Dermis blood vessel endothelial cell (primary cell): ENCODE results near the gene BEST1. TPM values are rescaled to one million over a fixed set of nuclear protein-coding genes. Genes with fewer than 3 reads are reported as not detected.

Experiments used
- total RNA-seq: library from RNA; depleted of rRNA; stranded (reverse); fragments of >200 nt; gene quantifications from 2 replicates; pipeline ENCODE4 v1.2.3, GENCODE V29; 2014

BEST1 gene
- total RNA-seq, 1 donor from 2014 or later: not detected

Other genes starting within 250 kb of the BEST1 start
- 0.17 and 0.28 TPM in 2 replicates for gene MYRF, start 197.7 kb upstream of the BEST1 start, total RNA-seq
- gene TMEM258, start 157.8 kb upstream of the BEST1 start, total RNA-seq: 27.9 and 41.0 TPM in 2 replicates
- gene FEN1, start 157.4 kb upstream of the BEST1 start, total RNA-seq: 27.4 and 48.5 TPM in 2 replicates
- 34.9 and 73.6 TPM in 2 replicates for gene FADS1, start 133.3 kb upstream of the BEST1 start, total RNA-seq
- gene FADS2, start 122.1 kb upstream of the BEST1 start, total RNA-seq: 75.9 and 253 TPM in 2 replicates
- gene FADS3, start 58.8 kb upstream of the BEST1 start, total RNA-seq: 128 and 242 TPM in 2 replicates
- 9.0 and 9.9 TPM in 2 replicates for gene RAB3IL1, start 32.8 kb upstream of the BEST1 start, total RNA-seq
- gene FTH1, start 17.3 kb downstream of the BEST1 start, total RNA-seq: 742 and 1,944 TPM in 2 replicates
- gene INCENP, start 173.7 kb downstream of the BEST1 start, total RNA-seq: 17.0 and 51.2 TPM in 2 replicates
- gene SCGB1D1, start 239.9 kb downstream of the BEST1 start, total RNA-seq: not detected in 2 replicates